ENCODE measurements around the gene LASP1NB.

The LASP1NB gene

GRCh38 chr17:38890410-38890746 lies 35.0 kb upstream of the LASP1NB start:
- TF ChIP-seq CTCF (conservative IDR thresholded peaks at IDR 0.05; ENCODE audit: low read length) (no peak), EZH2phosphoT487 (IDR thresholded peaks at IDR 0.05; ENCODE audit: borderline replicate concordance, low read depth, low read length) (no peak)
- no peak overlapping the region for H3K27ac ChIP-seq (ENCODE audit: low read depth, low read length, poor library complexity, severe bottlenecking)
- CTCF ChIA-PET (ENCODE audit: unreplicated experiment), result no interaction called here
- H3K4me3 ChIP-seq (ENCODE audit: low read depth, low read length, poor library complexity, severe bottlenecking), result no peak overlapping the region
- BruUV-seq (replicated peaks), result no TSS peak
- peaks cover 12% of the 10 kb centered on the region; the same call in 1 of the 2 replicates for H3K79me2 ChIP-seq (ENCODE audit: insufficient read depth, low read depth, low read length)
- H3K4me2 ChIP-seq (ENCODE audit: low read length), result no peak overlapping the region
- H3K36me3 ChIP-seq (ENCODE audit: insufficient read depth, low read length), result peaks cover 91% of the 10 kb centered on the region
- no peaks in the 10 kb centered on the region for H3K9me3 ChIP-seq (ENCODE audit: low read length)
- H2AFZ ChIP-seq (ENCODE audit: low read length), result no peak overlapping the region
- H3K9me2 ChIP-seq (ENCODE audit: insufficient read depth, low read length), result no peaks in the 10 kb centered on the region
- peaks cover 36% of the 10 kb centered on the region for H3K4me1 ChIP-seq (ENCODE audit: insufficient read depth, low read length, poor library complexity, severe bottlenecking)
- H4K20me1 ChIP-seq (ENCODE audit: insufficient read depth, low read length), result no peaks in the 10 kb centered on the region
- DNase-seq (ENCODE audit: low spot score), result no peak
- intact Hi-C loops (cut with micrococcal nuclease; ENCODE audit: unreplicated experiment), result no loop called here
- POLR2A ChIA-PET, result no interaction called here

GRCh38 chr17:38891441-38891840 lies 34.0 kb upstream of the LASP1NB start:
- intact Hi-C loops (cut with micrococcal nuclease; ENCODE audit: unreplicated experiment), result no loop called here
- no peak overlapping the region for H3K4me3 ChIP-seq (ENCODE audit: low read depth, low read length, poor library complexity, severe bottlenecking)
- peaks cover 25% of the 10 kb centered on the region for H3K4me1 ChIP-seq (ENCODE audit: insufficient read depth, low read length, poor library complexity, severe bottlenecking)
- no peak overlapping the region for H3K4me2 ChIP-seq (ENCODE audit: low read length)
- no peaks in the 10 kb centered on the region for H3K9me2 ChIP-seq (ENCODE audit: insufficient read depth, low read length)
- H3K9me3 ChIP-seq (ENCODE audit: low read length), result no peaks in the 10 kb centered on the region
- H4K20me1 ChIP-seq (ENCODE audit: insufficient read depth, low read length), result no peaks in the 10 kb centered on the region
- peaks cover 2% of the 10 kb centered on the region; the same call in 1 of the 2 replicates for H3K79me2 ChIP-seq (ENCODE audit: insufficient read depth, low read depth, low read length)
- H3K36me3 ChIP-seq (ENCODE audit: insufficient read depth, low read length), result peaks cover 91% of the 10 kb centered on the region
- H2AFZ ChIP-seq (ENCODE audit: low read length), result no peak overlapping the region
- no peak for DNase-seq (ENCODE audit: low spot score)
- H3K27ac ChIP-seq (ENCODE audit: low read depth, low read length, poor library complexity, severe bottlenecking), result no peak overlapping the region
- CTCF ChIA-PET (ENCODE audit: unreplicated experiment), result interaction anchor here (0.5 kb wide), 1 partner anchor 352 kb away, joined by 3 read pairs; no protein-coding TSS in a partner anchor
- no TSS peak for BruUV-seq (replicated peaks)
- POLR2A ChIA-PET, result interaction anchor here (0.6 kb wide), 3 partner anchors 67 to 191 kb away, joined by 3 read pairs; no protein-coding TSS in a partner anchor
- TF ChIP-seq CTCF (conservative IDR thresholded peaks at IDR 0.05; ENCODE audit: low read length), result no peak
- TF ChIP-seq EZH2phosphoT487 (IDR thresholded peaks at IDR 0.05; ENCODE audit: borderline replicate concordance, low read depth, low read length), result no peak

GRCh38 chr17:38892083-38892482 lies 33.3 kb upstream of the LASP1NB start:
- intact Hi-C loops (cut with micrococcal nuclease; ENCODE audit: unreplicated experiment), result no loop called here
- H3K79me2 ChIP-seq (ENCODE audit: insufficient read depth, low read depth, low read length), result no peaks in the 10 kb centered on the region
- no TSS peak for BruUV-seq (replicated peaks)

More at GRCh38 chr17:38892083-38892482, 33.3 kb upstream of the LASP1NB start:
- no peak for DNase-seq (ENCODE audit: low spot score)
- peaks cover 27% of the 10 kb centered on the region for H3K4me1 ChIP-seq (ENCODE audit: insufficient read depth, low read length, poor library complexity, severe bottlenecking)
- H2AFZ ChIP-seq (ENCODE audit: low read length), result no peak overlapping the region
- ChIA-PET POLR2A (interaction anchor here (0.6 kb wide), 1 partner anchor 190 kb away, joined by 3 read pairs; no protein-coding TSS in a partner anchor), CTCF (ENCODE audit: unreplicated experiment) (interaction anchor here (0.5 kb wide), 1 partner anchor 351 kb away, joined by 3 read pairs; no protein-coding TSS in a partner anchor)
- H3K4me3 ChIP-seq (ENCODE audit: low read depth, low read length, poor library complexity, severe bottlenecking), result no peak overlapping the region
- H3K4me2 ChIP-seq (ENCODE audit: low read length), result no peak overlapping the region
- H3K36me3 ChIP-seq (ENCODE audit: insufficient read depth, low read length), result peaks cover 93% of the 10 kb centered on the region
- H3K27ac ChIP-seq (ENCODE audit: low read depth, low read length, poor library complexity, severe bottlenecking), result no peak overlapping the region
- TF ChIP-seq CTCF (conservative IDR thresholded peaks at IDR 0.05; ENCODE audit: low read length) (no peak), EZH2phosphoT487 (IDR thresholded peaks at IDR 0.05; ENCODE audit: borderline replicate concordance, low read depth, low read length) (no peak)
- H3K9me2 ChIP-seq (ENCODE audit: insufficient read depth, low read length), result no peaks in the 10 kb centered on the region
- H4K20me1 ChIP-seq (ENCODE audit: insufficient read depth, low read length), result no peaks in the 10 kb centered on the region
- no peaks in the 10 kb centered on the region for H3K9me3 ChIP-seq (ENCODE audit: low read length)
